H9 (cell line): ENCODE measurements around the gene CDH18. TPM values are rescaled to one million over a fixed set of nuclear protein-coding genes. Genes with fewer than 3 reads are reported as not detected.

Experiments
- DNase-seq: peaks from one replicate; pipeline ENCODE4 v3.0.0-alpha.2; 2017
- H2AFZ ChIP-seq: one replicate; pipeline ENCODE4 v1.6.1; 2013; ENCODE audit warnings: mild to moderate bottlenecking, low read length, control low read depth, moderate library complexity
- H2AK5ac ChIP-seq: 2 replicates; pipeline ENCODE4 v1.6.1; 2013; ENCODE audit warnings: low read length, control low read depth, mixed read lengths; ENCODE audit not compliant: insufficient read length
- H2BK120ac ChIP-seq: one replicate; pipeline ENCODE4 v1.6.1; 2013; ENCODE audit warnings: low read depth, mild to moderate bottlenecking, low read length, control low read depth, inconsistent platforms; ENCODE audit not compliant: poor library complexity, severe bottlenecking
- H2BK12ac ChIP-seq: 2 replicates; pipeline ENCODE4 v1.6.1; 2013; ENCODE audit warnings: low read length, control low read depth, mixed read lengths, low read depth; ENCODE audit not compliant: insufficient read length
- H2BK15ac ChIP-seq: 2 replicates; pipeline ENCODE4 v1.6.1; 2013; ENCODE audit warnings: low read depth, low read length, control low read depth
- H2BK20ac ChIP-seq: one replicate; pipeline ENCODE4 v1.6.1; 2013; ENCODE audit warnings: low read depth, mild to moderate bottlenecking, low read length, control low read depth, inconsistent platforms; ENCODE audit not compliant: poor library complexity, severe bottlenecking
- H2BK5ac ChIP-seq: 2 replicates; pipeline ENCODE4 v1.6.1; 2013; ENCODE audit warnings: low read length, control low read depth, mixed read lengths; ENCODE audit not compliant: insufficient read length
- H3K14ac ChIP-seq: 2 replicates; pipeline ENCODE4 v1.6.1; 2013; ENCODE audit warnings: low read length, control low read depth; ENCODE audit not compliant: insufficient read depth
- H3K18ac ChIP-seq: 2 replicates; pipeline ENCODE4 v1.6.1; 2013; ENCODE audit warnings: low read depth, mild to moderate bottlenecking, mixed read lengths, low read length, control low read depth; ENCODE audit not compliant: insufficient read length
- H3K23ac ChIP-seq: 2 replicates; pipeline ENCODE4 v1.6.1; 2013; ENCODE audit warnings: low read length, control low read depth, mixed read lengths, low read depth; ENCODE audit not compliant: insufficient read length
- H3K23me2 ChIP-seq: 2 replicates; pipeline ENCODE4 v1.6.1; 2013; ENCODE audit warnings: low read depth, mild to moderate bottlenecking, mixed read lengths, low read length, control low read depth; ENCODE audit not compliant: insufficient read length, poor library complexity, severe bottlenecking
- H3K27ac ChIP-seq: 2 replicates; pipeline ENCODE4 v1.5.1; 2013; ENCODE audit warnings: low read length, control low read depth, mixed read lengths, low read depth; ENCODE audit not compliant: insufficient read length
- H3K27me3 ChIP-seq: 2 replicates; pipeline ENCODE4 v1.6.1; 2013; ENCODE audit warnings: low read length, control low read depth, inconsistent platforms; ENCODE audit not compliant: insufficient read depth
- H3K4ac ChIP-seq: 2 replicates; pipeline ENCODE4 v1.6.1; 2013; ENCODE audit warnings: low read depth, mild to moderate bottlenecking, control low read depth, inconsistent platforms, low read length, moderate library complexity
- H3K4me1 ChIP-seq: 2 replicates; pipeline ENCODE4 v1.6.1; 2013; ENCODE audit warnings: low read length, control low read depth, inconsistent platforms; ENCODE audit not compliant: insufficient read depth
- H3K4me2 ChIP-seq: 2 replicates; pipeline ENCODE4 v1.6.1; 2013; ENCODE audit warnings: low read length, control low read depth, mixed read lengths; ENCODE audit not compliant: insufficient read length, insufficient read depth
- H3K56ac ChIP-seq: 2 replicates; pipeline ENCODE4 v1.6.1; 2013; ENCODE audit warnings: low read depth, mild to moderate bottlenecking, mixed read lengths, low read length, control low read depth; ENCODE audit not compliant: insufficient read length
- H3K79me1 ChIP-seq: 2 replicates; pipeline ENCODE4 v1.6.1; 2013; ENCODE audit warnings: low read depth, mild to moderate bottlenecking, moderate library complexity, low read length, control low read depth, inconsistent platforms; ENCODE audit not compliant: insufficient read depth, poor library complexity, severe bottlenecking
- H3K79me2 ChIP-seq: 2 replicates; pipeline ENCODE4 v1.6.1; 2013; ENCODE audit warnings: low read length, control low read depth, inconsistent platforms; ENCODE audit not compliant: insufficient read depth
- H3K9ac ChIP-seq: 2 replicates; pipeline ENCODE4 v1.6.1; 2013; ENCODE audit warnings: low read length, control low read depth, mixed read lengths; ENCODE audit not compliant: insufficient read length; ENCODE audit errors: extremely low read depth
- H3K9me3 ChIP-seq: one replicate; pipeline ENCODE4 v1.6.1; 2013; ENCODE audit warnings: low read depth, low read length, inconsistent platforms; ENCODE audit not compliant: control insufficient read depth
- H3T11ph ChIP-seq: one replicate; pipeline ENCODE4 v1.6.1; 2013; ENCODE audit warnings: mild to moderate bottlenecking, low read length, control low read depth, inconsistent platforms
- H4K20me1 ChIP-seq: one replicate; pipeline ENCODE4 v1.6.1; 2013; ENCODE audit not compliant: control insufficient read depth, insufficient read length, insufficient read depth
- H4K5ac ChIP-seq: 2 replicates; pipeline ENCODE4 v1.6.1; 2013; ENCODE audit warnings: low read depth, mild to moderate bottlenecking, mixed read lengths, low read length, control low read depth; ENCODE audit not compliant: insufficient read length
- H4K8ac ChIP-seq: replicated peaks from 2 replicates; pipeline ENCODE4 v1.6.1; 2013; ENCODE audit warnings: low read length, control low read depth, mixed read lengths, low read depth; ENCODE audit not compliant: insufficient read length
- H4K91ac ChIP-seq: 2 replicates; pipeline ENCODE4 v1.6.1; 2013; ENCODE audit warnings: low read depth, mild to moderate bottlenecking, moderate library complexity, mixed read lengths, low read length, control low read depth; ENCODE audit not compliant: insufficient read length
- H3K27ac Mint-ChIP-seq, 3 experiments: 2 replicates in 2 of 3; 3 replicates in 1 of 3; pipeline ENCODE4 v1.8.0; 2020 to 2021; ENCODE audit warnings: mixed read lengths in 3 of 3, mild to moderate bottlenecking in 1 of 3, moderate library complexity in 1 of 3
- H3K27me3 Mint-ChIP-seq: 2 replicates; pipeline ENCODE4 v1.8.0; 2021; ENCODE audit warnings: low read depth, mild to moderate bottlenecking, moderate library complexity, mixed read lengths
- H3K36me3 Mint-ChIP-seq, 3 experiments: 2 replicates in 2 of 3; 3 replicates in 1 of 3; pipeline ENCODE4 v1.8.0; 2020 to 2021; ENCODE audit warnings: low read depth in 3 of 3, mixed read lengths in 3 of 3; ENCODE audit not compliant: insufficient read depth in 1 of 3
- H3K4me1 Mint-ChIP-seq, 2 experiments: 2 replicates each; pipeline ENCODE4 v1.8.0; 2020; ENCODE audit warnings: mixed read lengths in 2 of 2
- H3K4me3 Mint-ChIP-seq, 2 experiments: 2 replicates in 1 of 2; 3 replicates in 1 of 2; pipeline ENCODE4 v1.8.0; 2020 to 2021; ENCODE audit warnings: mild to moderate bottlenecking in 2 of 2, mixed read lengths in 2 of 2, moderate library complexity in 1 of 2
- H3K9me3 Mint-ChIP-seq, 2 experiments: 2 replicates in 1 of 2; 3 replicates in 1 of 2; pipeline ENCODE4 v1.8.0; 2020; ENCODE audit warnings: mild to moderate bottlenecking in 2 of 2, mixed read lengths in 2 of 2, moderate library complexity in 1 of 2
- WGBS: extraction: QIAGEN DNeasy Blood & Tissue Kit; methylation state at CpG from one replicate; pipeline ENCODE4 v1.1.7; 2013; ENCODE audit warnings: missing lambda C conversion rate, low lambda C conversion rate, mixed read lengths; ENCODE audit not compliant: insufficient read length; ENCODE audit errors: extremely low coverage; 5-methylcytosine and 5-hydroxymethylcytosine counted together
- total RNA-seq: library from RNA; stranded (reverse); gene quantifications from 2 replicates; pipeline ENCODE4 v1.2.1, GENCODE V29; 2021
- TF ChIP-seq, protein P1 (sequence below): fragments of 200-600 bp; sonication (generic); conservative IDR thresholded peaks from 3 replicates; pipeline ENCODE4 v1.8.0; 2021; ENCODE audit warnings: antibody characterized with exemption, mild to moderate bottlenecking

CDH18 gene
- total RNA-seq, 1 experiment from 2014 or later: not detected

GRCh38 chr5:19923742-19924141, 64.3 kb downstream of the CDH18 start:
- H3K23me2 ChIP-seq: no peaks in the 10 kb centered on the region
- H2BK5ac ChIP-seq: no peak overlapping the region
- no peak overlapping the region for H3K27ac ChIP-seq
- no peak overlapping the region for H2BK12ac ChIP-seq
- no peak overlapping the region for H2BK20ac ChIP-seq
- WGBS: no CpG with 5 or more reads among the region's 3 CpGs
- no peak overlapping the region for H3T11ph ChIP-seq
- Mint-ChIP-seq H3K9me3 (no peaks in the 10 kb centered on the region), H3K27me3 (peaks cover 3% of the 10 kb centered on the region; the same call in 1 of the 2 replicates), H3K36me3 (peaks cover 0 to 3% (median 0%) of the 10 kb centered on the region in 3 experiments; a peak in 1 of 7 replicates), H3K4me1 (peaks cover 17 to 21% of the 10 kb centered on the region in 2 experiments), H3K27ac (no peak overlapping the region), H3K4me3 (no peak overlapping the region)
- H3K23ac ChIP-seq: no peak overlapping the region
- no peaks in the 10 kb centered on the region for H3K79me1 ChIP-seq
- no peak overlapping the region for H3K4ac ChIP-seq
- no peak overlapping the region for H2AK5ac ChIP-seq
- TF ChIP-seq, protein P1, sequence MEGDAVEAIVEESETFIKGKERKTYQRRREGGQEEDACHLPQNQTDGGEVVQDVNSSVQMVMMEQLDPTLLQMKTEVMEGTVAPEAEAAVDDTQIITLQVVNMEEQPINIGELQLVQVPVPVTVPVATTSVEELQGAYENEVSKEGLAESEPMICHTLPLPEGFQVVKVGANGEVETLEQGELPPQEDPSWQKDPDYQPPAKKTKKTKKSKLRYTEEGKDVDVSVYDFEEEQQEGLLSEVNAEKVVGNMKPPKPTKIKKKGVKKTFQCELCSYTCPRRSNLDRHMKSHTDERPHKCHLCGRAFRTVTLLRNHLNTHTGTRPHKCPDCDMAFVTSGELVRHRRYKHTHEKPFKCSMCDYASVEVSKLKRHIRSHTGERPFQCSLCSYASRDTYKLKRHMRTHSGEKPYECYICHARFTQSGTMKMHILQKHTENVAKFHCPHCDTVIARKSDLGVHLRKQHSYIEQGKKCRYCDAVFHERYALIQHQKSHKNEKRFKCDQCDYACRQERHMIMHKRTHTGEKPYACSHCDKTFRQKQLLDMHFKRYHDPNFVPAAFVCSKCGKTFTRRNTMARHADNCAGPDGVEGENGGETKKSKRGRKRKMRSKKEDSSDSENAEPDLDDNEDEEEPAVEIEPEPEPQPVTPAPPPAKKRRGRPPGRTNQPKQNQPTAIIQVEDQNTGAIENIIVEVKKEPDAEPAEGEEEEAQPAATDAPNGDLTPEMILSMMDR: no peak
- no peak overlapping the region for H3K9ac ChIP-seq
- H4K91ac ChIP-seq: no peak overlapping the region
- H3K9me3 ChIP-seq: no peaks in the 10 kb centered on the region
- no peak overlapping the region for H2BK15ac ChIP-seq
- DNase-seq: no peak
- H2BK120ac ChIP-seq: no peak overlapping the region
- no peaks in the 10 kb centered on the region for H3K79me2 ChIP-seq
- H3K18ac ChIP-seq: no peak overlapping the region
- no peaks in the 10 kb centered on the region for H3K27me3 ChIP-seq
- H3K14ac ChIP-seq: no peak overlapping the region
- no peak overlapping the region for H3K4me2 ChIP-seq
- H3K56ac ChIP-seq: no peak overlapping the region
- no peaks in the 10 kb centered on the region for H4K20me1 ChIP-seq
- H3K4me1 ChIP-seq: peaks cover 3% of the 10 kb centered on the region
- no peak overlapping the region for H2AFZ ChIP-seq
- H4K5ac ChIP-seq: no peak overlapping the region
- H4K8ac ChIP-seq: no peak overlapping the region
